GM18511 (cell line): ENCODE results near the gene PINK1.
A peak's percentile ranks its signal among the peaks of the same experiment; 100 is the strongest.
"Not testable (repeated sequence)": the region's sequence is repeated elsewhere in the genome, so short reads cannot be mapped to it uniquely, and the experiment has no call there.

Source experiments
- ATAC-seq: cut with Tn5 transposase; IDR thresholded peaks from one replicate; pipeline ENCODE4 v1.9.1; 2021; ENCODE audit warnings: mild to moderate bottlenecking, moderate library complexity; ENCODE audit not compliant: unreplicated experiment

The PINK1 gene

GRCh38 chr1:20633190-20634064 is at the start of gene PINK1:
TSS of gene PINK1 (plus strand) at chr1:20633458. CDS start at chr1:20633549, 91 bp downstream.
- peak; percentile 72 for ATAC-seq

- ATAC-seq = no peak
Measured at GRCh38 chr1:20584890-20585289, 48.4 kb upstream of the PINK1 start.

- ATAC-seq = no peak
Measured at GRCh38 chr1:20586953-20587660, 46.2 kb upstream of the PINK1 start.

- ATAC-seq = no peak
Measured at GRCh38 chr1:20587661-20588053, 45.6 kb upstream of the PINK1 start.

DNA sequence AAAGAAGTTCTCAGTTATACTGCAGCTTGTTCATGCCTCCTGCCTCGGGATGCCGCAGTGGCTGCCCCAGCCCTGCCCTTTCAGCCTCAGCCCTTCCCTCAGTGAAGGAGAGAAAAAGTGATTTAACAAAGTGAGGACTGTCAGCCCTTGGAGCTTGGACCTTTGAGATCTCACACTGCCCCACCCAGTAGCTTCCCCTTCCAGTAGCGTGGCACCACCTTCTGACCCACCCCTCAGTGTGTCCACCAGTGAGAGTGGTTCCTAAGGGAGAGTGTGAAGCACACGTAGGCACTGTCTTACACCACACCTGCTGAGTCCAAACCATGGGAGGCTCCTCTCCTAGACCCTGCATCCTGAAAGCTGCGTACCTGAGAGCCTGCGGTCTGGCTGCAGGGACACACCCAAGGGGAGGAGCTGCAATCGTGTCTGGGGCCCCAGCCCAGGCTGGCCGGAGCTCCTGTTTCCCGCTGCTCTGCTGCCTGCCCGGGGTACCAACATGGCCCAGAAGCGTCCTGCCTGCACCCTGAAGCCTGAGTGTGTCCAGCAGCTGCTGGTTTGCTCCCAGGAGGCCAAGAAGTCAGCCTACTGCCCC is 44.5 kb upstream of the PINK1 start, which contains the start of gene CDA:
Gene CDA, plus strand, starts transcription at position 464 of the 592 bp plus-strand sequence. Its CDS starts 33 bp downstream, at position 497.
- no peak for ATAC-seq

DNA sequence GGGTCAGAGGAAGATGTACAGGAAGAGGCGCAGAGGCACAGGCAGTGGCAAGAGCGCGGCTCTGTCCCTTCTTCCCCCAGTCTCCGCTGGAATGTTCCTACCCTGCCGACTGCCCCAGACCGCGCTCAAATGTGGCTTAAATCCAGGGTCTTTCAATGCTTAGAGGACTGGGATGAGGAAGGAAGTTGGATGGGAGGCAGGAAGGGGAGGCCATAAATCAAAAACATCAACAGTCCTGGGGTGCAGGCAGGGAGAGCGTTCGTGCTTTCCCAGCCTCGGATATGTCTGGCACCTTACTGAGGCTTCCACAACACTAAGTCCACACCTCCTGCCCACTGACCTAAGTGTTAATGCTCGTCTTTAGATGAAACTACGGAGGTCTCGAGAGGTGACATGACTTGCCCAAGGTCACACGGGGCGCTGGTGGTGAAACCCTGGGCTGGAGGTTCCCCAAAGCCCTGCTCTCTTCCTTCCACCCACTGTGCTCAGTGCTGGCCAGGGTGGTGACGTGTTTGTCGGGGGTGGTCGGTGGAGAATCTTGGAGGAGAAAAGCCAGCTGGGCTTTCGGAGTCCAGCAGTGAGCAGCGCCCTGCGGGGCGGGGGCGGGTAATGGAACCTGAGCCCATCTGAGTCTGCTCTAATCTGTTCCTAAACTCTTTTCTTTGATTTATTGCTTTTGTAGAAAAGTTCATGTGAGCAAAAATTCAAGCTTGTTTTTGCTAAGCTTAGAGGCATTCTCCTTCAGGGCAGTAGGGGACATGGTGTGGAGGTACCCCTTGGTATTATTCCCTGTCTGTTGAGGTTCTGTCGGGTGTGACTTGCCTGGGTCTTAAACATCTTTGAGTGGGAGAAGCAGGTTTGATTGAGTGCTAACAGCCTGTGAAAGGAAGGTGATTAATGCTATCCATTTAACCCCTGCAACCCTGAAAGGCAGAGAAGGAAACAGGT is 43.7 kb upstream of the PINK1 start:
- ATAC-seq = no peak

DNA sequence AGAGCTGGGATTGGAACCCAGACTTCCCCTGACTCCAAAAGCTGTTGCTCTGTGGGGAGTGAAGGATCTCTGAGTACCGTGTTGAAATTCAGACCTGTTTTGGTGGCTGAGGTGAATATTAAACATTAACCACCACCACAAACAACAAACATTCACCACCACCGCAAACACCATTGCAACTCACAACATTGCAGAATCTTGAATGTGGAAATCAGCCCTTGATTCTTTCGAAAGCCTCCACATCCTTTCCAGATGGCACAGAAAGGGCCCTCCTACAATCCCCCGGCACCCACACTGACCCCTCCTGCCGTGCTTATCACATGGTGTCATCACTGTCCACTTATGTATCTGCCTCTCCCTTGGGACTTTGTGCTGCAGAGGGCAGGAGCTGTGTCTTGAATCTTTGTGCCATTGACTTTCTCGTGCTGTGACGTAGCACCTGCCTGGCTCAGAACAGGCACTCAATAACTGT is 42.9 kb upstream of the PINK1 start:
- no peak for ATAC-seq

GRCh38 chr1:20593756-20594155 is 39.5 kb upstream of the PINK1 start:
- no peak for ATAC-seq

DNA sequence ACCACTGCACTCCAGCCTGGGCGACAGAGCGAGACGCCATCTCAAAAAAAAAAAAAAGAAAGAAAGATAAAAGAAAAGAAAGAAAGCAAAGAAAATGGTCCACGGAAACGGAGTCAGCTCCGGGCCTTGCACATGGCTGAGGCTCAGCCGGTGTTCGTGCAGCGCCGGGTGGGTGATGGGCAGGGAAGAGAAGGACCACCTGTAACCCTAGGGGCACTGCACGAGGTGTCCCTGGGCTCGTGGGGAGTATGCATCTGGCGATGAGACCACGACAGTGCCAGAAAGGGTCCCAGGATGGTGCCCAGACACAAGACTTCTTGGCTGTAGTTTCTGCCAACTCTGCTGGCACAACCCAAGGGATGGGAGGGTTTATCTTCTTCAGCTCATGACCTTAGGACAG is 38.5 kb upstream of the PINK1 start:
- ATAC-seq = no peak

DNA sequence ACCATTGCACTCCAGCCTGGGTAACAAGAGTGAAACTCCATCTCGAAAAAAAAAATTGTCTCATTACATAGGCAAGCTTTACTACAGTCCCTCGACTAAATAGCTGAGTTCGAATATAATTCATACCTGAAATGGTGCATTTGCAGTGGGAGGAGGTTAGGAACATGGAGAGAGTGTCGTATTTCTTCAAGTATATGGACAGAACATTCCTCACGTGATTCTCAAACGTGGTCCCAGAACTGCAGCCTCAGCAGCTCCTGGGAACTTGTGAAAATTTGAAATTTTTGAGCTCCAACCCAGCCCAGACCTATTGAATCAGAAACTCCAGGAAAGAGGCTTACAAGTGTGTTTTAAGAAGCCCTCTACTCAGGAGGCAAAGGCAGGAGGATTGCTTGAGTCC is 37.2 kb upstream of the PINK1 start:
- ATAC-seq = no peak

DNA sequence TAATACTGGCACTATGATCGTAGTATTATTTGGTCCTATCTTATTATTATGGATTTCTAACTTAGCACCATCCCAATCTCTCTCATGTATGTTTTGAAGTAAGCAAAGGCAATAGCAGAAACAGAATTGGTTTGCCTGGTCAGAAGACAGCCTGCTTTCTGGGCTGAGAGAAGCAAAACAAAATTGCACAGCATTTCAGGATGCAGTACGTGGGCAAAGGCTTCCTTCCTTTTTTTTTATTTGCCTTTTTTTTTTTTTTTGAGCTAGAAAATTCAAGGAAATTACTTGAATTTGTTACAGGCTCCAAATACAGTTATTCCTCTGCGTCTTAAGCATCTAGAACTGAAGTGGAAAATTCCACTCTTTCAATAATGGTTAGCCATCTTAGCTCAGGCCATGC is 35.6 kb upstream of the PINK1 start:
- no peak for ATAC-seq

DNA sequence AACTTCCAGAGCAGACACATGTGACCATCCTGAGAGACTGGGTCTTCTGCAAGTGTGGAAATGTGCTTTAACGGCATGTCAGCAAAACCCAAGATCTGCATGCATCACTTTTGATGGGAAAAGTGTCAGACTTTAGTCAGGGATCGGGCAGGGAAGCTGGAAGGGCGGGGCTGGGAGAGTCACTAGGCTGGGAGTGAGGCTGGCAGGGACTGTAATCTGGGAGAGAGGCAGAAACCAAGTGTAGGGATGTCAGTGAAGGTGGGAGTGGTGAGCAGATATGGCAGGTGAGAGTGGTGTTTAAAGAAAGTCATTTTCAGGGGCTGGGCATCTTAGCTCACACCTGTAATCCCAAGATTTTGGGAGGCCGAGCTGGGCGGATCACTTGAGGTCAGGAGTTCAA is 33.1 kb upstream of the PINK1 start:
- no peak for ATAC-seq

DNA sequence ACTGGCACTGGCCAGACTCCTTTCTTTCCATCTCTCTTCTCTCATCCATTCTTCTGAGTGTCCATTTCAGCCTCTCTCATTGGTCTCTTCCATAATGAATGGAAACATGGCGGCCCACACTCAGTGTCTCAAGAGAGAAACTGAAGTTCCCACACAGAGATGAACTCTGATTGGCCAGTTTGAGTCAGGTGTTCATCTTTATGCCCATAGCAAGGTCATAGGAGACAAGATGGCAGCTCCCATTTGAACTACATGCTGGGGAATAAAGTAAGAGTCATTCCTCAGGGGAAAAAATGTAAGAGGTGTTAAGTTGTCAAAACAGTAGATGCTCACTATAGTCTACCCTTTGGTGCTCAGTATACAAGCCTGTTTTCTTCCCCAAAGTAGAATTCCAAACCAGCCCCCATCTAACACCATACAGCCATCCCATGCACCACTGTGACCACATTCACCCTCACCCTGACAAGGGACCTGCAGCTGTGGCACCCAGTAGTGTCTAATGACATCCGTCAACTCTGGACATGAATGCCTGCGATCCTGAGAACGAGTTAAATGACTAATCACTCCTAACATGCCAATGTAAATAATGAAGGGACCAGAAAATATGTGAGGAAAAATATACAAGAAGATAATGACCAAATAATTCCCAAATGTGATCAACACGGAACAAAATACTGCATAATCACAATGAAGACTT is 32.0 kb upstream of the PINK1 start:
- ATAC-seq = no peak

DNA sequence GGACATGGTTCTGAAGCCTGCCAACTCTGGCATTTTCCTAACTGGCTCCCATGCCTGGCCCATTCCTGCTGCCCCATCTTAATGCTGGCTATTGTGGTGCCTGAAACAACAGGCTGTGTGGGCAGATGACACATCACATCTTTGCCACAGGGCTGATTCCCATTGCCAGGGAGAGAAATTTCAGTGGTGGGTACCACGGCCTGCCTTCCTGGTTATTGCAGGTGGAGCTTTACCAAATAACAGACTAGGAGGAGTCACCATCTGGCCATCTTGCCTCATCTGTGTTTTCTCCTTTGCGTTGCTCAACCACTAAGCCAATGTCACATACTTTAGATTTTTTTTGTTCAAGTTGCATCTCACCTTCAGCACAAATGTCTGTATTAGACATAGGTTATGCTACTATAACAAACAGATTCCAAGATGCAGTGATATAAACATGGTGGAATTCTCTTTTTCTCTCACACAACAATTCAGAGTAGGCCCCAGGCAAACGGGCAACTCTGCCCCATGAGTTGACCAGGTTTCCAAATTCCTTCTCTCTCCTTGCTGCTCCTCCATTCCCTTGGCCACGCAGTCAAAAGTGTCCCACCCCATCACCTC is 30.3 kb upstream of the PINK1 start:
- ATAC-seq = no peak

GRCh38 chr1:20603504-20604464 is 29.5 kb upstream of the PINK1 start:
- no peak for ATAC-seq

DNA sequence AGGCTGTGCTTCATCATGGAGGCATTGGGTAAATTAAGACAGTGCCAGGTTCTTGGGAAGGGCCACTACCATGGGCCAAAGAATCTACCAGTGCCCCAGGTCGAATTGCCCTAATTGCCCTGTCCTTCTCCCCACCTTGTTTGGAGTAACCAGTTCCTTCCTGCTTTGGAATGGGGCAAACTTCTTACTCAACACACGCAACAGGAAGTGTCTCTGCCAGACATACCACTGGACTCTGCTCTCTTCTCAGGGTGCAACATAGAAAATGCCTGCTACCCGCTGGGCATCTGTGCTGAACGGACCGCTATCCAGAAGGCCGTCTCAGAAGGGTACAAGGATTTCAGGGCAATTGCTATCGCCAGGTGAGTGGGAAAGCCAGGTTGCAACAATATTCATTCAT is 28.6 kb upstream of the PINK1 start:
- ATAC-seq = no peak

DNA sequence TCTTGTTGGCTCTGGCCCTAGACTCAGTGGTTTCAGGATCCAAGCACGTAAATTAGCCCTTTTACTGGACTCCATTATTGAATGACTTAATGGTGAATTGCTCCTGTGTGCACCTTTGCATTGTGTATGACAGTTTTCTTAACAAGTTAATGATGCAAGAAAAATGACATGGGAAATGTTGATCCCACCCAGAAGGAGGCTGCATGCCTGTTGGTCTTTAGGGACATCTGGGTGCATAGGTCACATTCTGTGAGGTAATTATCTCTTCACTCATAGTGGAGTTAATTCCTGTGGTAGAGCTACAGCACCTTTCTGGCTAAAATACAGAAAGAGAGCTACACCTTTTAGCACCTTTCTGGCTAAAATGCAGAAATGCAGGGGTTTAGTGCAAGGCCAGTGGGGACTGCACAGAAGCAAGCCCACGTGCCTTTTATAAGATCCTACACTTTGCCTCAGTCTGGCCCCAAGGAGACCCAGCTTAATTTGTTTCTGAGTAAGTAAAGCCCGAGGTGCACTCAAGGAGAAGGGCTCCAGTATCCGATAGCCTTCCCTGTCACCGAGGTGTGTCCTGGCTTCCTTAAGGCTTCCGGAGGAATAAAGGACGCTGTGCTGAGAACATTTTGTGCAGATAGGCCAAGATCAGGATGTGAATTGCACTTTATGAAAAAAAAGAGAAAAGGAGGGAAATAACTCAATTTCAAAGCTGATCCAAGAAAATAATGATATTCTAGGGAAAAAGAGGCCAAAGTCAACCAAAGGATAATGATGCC is 26.3 kb upstream of the PINK1 start:
- not testable (repeated sequence) for ATAC-seq

DNA sequence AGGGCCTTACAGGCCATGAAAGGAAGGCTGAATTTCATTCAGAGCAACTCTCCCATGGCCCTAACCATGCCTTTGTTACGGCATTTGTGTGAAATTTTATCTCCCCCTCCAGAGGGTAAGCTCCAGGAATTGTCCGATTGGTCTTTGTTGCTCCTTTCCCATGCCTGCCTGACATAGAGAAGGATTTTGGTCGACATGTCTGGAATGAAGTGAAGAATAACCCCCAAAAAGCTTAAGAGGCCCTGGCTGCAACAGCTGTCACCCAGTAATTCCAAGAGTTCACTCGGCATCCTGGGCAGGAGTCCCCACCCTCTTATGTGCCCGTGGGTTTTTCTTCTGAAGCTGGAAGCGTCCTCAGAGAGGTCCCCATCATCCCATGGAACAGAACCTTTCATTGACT is 23.7 kb upstream of the PINK1 start:
- ATAC-seq = no peak
